Heart right ventricle (tissue), 16 donors: ENCODE data around the gene PDZD2. TPM values are rescaled to one million over a fixed set of nuclear protein-coding genes. Genes with fewer than 3 reads are reported as not detected.

Experiments
- ATAC-seq, 8 donors: fragments of 200-7000 bp; cut with Tn5 transposase; one replicate each; pipeline ENCODE4 v1.9.1; 2020; ENCODE audit warnings: mild to moderate bottlenecking in 8 of 8, moderate library complexity in 8 of 8, moderate number of reproducible peaks in 1 of 8
- DNase-seq, 2 donors: peaks; one replicate each; pipeline ENCODE4 v3.0.0-alpha.2; 2020
- H3K27ac ChIP-seq, 10 donors: fragments of 200-600 bp; sonication (generic) in 2 of 10; one replicate each; pipeline versions ENCODE4 v1.5.0 to v1.8.0; 2020 to 2022; ENCODE audit warnings: mild to moderate bottlenecking in 3 of 10
- H3K27me3 ChIP-seq, 7 donors: fragments of 200-600 bp; one replicate each; pipeline ENCODE4 v1.8.0; 2021 to 2022; ENCODE audit warnings: mild to moderate bottlenecking in 2 of 7
- H3K36me3 ChIP-seq, 9 donors: fragments of 200-600 bp; sonication (generic) in 1 of 9; one replicate each; pipeline versions ENCODE4 v1.5.0 to v1.8.0; 2020 to 2022; ENCODE audit warnings: mild to moderate bottlenecking in 2 of 9
- H3K4me1 ChIP-seq, 9 donors: fragments of 200-600 bp; sonication (generic) in 1 of 9; one replicate each; pipeline versions ENCODE4 v1.5.0 to v1.8.0; 2020 to 2022; ENCODE audit warnings: mild to moderate bottlenecking in 4 of 9
- H3K4me3 ChIP-seq, 10 donors: fragments of 200-600 bp; sonication (generic) in 2 of 10; one replicate each; pipeline versions ENCODE4 v1.5.0 to v1.8.0; 2020 to 2022; ENCODE audit warnings: mild to moderate bottlenecking in 7 of 10, moderate library complexity in 2 of 10
- H3K9me3 ChIP-seq, 11 donors: fragments of 200-600 bp in 10 of 11; sonication (generic) in 2 of 11; one replicate each; pipeline versions ENCODE4 v1.5.0 to v1.8.0; 2013 to 2022; ENCODE audit warnings: mild to moderate bottlenecking in 2 of 11, control low read depth in 1 of 11, moderate library complexity in 1 of 11
- WGBS, 2 donors: extraction: QIAGEN DNeasy Blood & Tissue Kit; methylation state at CpG; one replicate each; pipeline ENCODE4 v1.1.7; 2013; ENCODE audit warnings: inconsistent platforms in 1 of 2; 5-methylcytosine and 5-hydroxymethylcytosine counted together
- intact Hi-C, 10 donors: fragments of 100-400 bp; cut with DNase I; formaldehyde crosslinking; loops; one replicate each; pipeline versions ENCODE4 v1.11.1 to v1.14.2; 2022
- polyA plus RNA-seq, 2 donors: library from polyadenylated mRNA; stranded (reverse); fragments of 200-250 nt; gene quantifications; one replicate each; pipeline ENCODE4 v1.2.3, GENCODE V29; 2013
- total RNA-seq, 10 donors: library from RNA; stranded (reverse); fragmentation: NEBNext Ultra II Directional in 3 of 10; extraction: Animal tissue kit (Norgen Biotek cat#: 25700) in 3 of 10; gene quantifications; one replicate each; pipeline versions ENCODE4 v1.2.1 to v1.2.4, GENCODE V29; 2021 to 2023
- TF ChIP-seq, protein P1 (sequence below), 9 donors: fragments of 200-600 bp; sonication (generic) in 2 of 9; IDR thresholded peaks; one replicate each; pipeline versions ENCODE4 v1.5.0 to v1.8.0; 2021 to 2022; ENCODE audit warnings: antibody characterized with exemption in 9 of 9, mild to moderate bottlenecking in 5 of 9, moderate library complexity in 1 of 9
- donor health status: Arrhythmogenic right ventricular cardiomyopathy.
- donor health status: ischemic (EF 13 %, LVEDD 7.1; RV severe dilation, severe dysfunction).
- donor health status: healthy with polysubstance abuse.
- donor health status: DM: no; HTN: yes; CAD: no.
- donor health status: DM: no; HTN: no; CAD: no.
- donor health status: ischemic (EF 25% LVEDD 6.9; RV normal size, moderate dysfunction).
- donor health status: ischemic (EF 25% LVEDD 5.7; RV mildly dilated, moderate dysfunction).
- donor health status: healthy.
- donor health status: DM: yes; HTN: yes; CAD: no.
- donor health status: Ischemic cardiomyopathy.
- donor health status: ischemic (EF 35%, LVEDD 5.7; RV mildly dilated, moderate dysfunction).
- donor health status: nonischemic (EF 11% LVEDD 7.7; RV severe dilation, severe dysfunction).
- donor health status: DM: yes; HTN: yes; CAD: no.
- donor health status: PGD.
- donor health status: ischemic (EF 29% LVEDD 5.4; RV normal size, mild dysfunction).
- donor health status: nonischemic (EF 23%, LVEDD 6.1; RV moderate dilation, normal function).

The PDZD2 gene
- total and polyA plus RNA-seq, 12 donors = 9.0 to 117 (median 82.5) TPM

DNA sequence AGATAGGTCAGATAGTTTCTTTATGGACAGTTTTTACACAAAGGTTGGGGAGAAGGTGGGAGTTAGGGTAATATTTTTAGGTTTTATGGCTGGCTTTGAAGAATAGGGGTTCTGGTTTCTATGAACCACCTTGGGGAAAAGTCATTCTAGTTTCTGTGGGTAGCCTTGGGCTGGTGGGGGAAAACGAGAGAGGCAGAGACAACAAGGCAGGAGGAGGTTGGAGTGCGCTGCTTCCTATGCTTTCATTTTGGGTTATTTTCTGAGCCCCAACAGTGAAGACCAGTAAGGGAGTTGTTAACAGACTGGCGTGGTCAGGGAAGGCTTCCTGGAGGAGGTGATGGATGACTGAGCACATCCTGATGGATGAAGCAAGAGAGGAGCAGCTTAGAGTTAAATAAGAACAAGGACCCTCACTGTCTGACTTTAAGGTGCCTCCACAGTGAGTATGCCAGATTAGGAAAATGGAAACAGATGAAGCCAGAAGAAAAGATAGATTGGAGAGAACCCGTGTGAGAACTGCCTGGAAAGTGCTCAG is 81.9 kb downstream of the PDZD2 start:
- WGBS, 2 donors = 84 to 86% methylated on average over 4 of the region's 4 CpGs
- Histone ChIP-seq H3K27me3 (no peaks in the 10 kb centered on the region), H3K4me1 (peaks cover 0 to 36% (median 5%) of the 10 kb centered on the region in 9 donors), H3K9me3 (no peaks in the 10 kb centered on the region), H3K4me3 (no peak overlapping the region), H3K36me3 (no peaks in the 10 kb centered on the region), H3K27ac (no peak overlapping the region)
- TF ChIP-seq, protein P1, sequence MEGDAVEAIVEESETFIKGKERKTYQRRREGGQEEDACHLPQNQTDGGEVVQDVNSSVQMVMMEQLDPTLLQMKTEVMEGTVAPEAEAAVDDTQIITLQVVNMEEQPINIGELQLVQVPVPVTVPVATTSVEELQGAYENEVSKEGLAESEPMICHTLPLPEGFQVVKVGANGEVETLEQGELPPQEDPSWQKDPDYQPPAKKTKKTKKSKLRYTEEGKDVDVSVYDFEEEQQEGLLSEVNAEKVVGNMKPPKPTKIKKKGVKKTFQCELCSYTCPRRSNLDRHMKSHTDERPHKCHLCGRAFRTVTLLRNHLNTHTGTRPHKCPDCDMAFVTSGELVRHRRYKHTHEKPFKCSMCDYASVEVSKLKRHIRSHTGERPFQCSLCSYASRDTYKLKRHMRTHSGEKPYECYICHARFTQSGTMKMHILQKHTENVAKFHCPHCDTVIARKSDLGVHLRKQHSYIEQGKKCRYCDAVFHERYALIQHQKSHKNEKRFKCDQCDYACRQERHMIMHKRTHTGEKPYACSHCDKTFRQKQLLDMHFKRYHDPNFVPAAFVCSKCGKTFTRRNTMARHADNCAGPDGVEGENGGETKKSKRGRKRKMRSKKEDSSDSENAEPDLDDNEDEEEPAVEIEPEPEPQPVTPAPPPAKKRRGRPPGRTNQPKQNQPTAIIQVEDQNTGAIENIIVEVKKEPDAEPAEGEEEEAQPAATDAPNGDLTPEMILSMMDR (IDR thresholded peaks at IDR 0.05) = no peak
- DNase-seq (no peak), ATAC-seq (no peak)
- intact Hi-C loops = no loop called here

DNA sequence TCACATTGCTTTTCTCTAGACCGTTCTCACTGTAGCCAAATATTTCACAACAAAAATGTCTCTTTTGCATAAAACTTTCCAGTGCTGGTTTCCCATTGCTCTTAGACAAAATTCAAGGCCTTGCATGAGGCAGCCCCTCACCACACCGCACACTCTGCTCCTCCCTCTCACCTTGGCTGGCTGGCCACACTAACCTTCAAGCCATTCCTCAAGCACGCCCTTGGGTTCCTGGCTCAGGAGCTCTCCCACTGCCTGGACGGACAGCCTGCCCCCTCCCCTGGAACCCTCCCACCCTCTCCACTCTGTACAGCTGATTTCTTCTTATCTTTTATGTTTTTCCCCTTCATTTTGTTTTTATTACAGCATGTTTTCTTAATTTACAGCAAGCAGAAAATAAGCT is 83.2 kb downstream of the PDZD2 start:
- TF ChIP-seq, protein P1 (IDR thresholded peaks at IDR 0.05) = no peak
- ATAC-seq = peak in 3 of 8 donors; percentile 23 to 48 (median 26)

DNA sequence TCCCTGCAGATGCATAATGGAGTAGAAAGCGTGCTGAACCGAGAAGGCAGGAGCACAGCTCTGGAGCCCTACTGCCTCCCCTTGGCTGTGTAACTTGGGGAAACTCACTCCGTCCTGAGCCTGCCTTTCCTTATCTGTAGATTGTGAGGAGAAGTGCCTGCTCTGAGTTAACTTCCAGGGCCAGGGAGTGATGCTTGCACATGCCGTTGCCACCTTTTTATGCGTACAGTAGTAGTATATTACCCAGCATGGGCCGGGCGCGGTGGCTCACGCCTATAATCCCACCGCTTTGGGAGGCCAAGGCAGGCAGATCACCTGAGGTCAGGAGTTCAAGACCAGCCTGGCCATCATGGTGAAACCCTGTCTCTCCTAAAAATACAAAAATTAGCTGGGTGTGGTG is 87.1 kb downstream of the PDZD2 start:
- Histone ChIP-seq H3K9me3 (no peaks in the 10 kb centered on the region), H3K4me3 (no peak overlapping the region), H3K36me3 (no peaks in the 10 kb centered on the region), H3K27me3 (no peaks in the 10 kb centered on the region), H3K4me1 (peaks cover 0 to 35% (median 13%) of the 10 kb centered on the region in 9 donors), H3K27ac (peak overlapping the region in 1 of 10 donors; percentile 5)
- WGBS, 2 donors = 91 to 94% methylated on average over 10 of the region's 10 CpGs
- no peak for DNase-seq
- intact Hi-C loops = no loop called here
- ATAC-seq = no peak
- TF ChIP-seq, protein P1 (IDR thresholded peaks at IDR 0.05) = no peak

More for the DNA sequence above, 83.2 kb downstream of the PDZD2 start:
- no peaks in the 10 kb centered on the region for H3K9me3 ChIP-seq
- H3K27me3 ChIP-seq = no peaks in the 10 kb centered on the region
- intact Hi-C loops = no loop called here
- peaks cover 0 to 41% (median 13%) of the 10 kb centered on the region in 9 donors for H3K4me1 ChIP-seq
- WGBS, 2 donors = 59 to 74% methylated on average over 4 of the region's 4 CpGs
- no peak overlapping the region for H3K4me3 ChIP-seq
- no peak for DNase-seq
- peak overlapping the region in 2 of 10 donors; percentile 11 to 39 for H3K27ac ChIP-seq
- H3K36me3 ChIP-seq = no peaks in the 10 kb centered on the region

DNA sequence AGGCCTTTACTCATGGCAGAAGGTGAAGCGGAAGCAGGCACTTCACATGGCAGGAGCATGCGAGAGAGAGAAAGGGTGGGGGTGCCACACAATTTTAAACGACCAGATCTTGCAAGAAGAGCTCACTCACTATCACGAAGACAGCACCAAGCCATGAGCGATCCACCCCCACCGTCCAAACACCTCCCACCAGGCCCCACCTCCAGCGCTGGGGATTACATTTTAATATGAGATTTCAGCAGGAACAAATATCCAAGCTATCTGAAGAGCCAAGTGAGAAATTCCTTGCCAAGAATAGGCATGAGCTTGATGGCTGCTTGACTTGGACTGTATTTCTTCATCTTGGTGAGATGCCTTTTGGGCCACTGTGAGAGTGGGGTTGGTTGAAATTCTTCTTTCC is 88.0 kb downstream of the PDZD2 start:
- TF ChIP-seq, protein P1 (IDR thresholded peaks at IDR 0.05) = no peak
- Histone ChIP-seq H3K36me3 (no peaks in the 10 kb centered on the region), H3K4me1 (peaks cover 0 to 39% (median 18%) of the 10 kb centered on the region in 9 donors), H3K9me3 (no peaks in the 10 kb centered on the region), H3K4me3 (no peak overlapping the region), H3K27ac (peak overlapping the region in 6 of 10 donors; percentile 6 to 45 (median 33)), H3K27me3 (no peaks in the 10 kb centered on the region)
- intact Hi-C loops = no loop called here
- ATAC-seq = peak; percentile 35 to 61 (median 42)
- 58 to 69% methylated on average over 7 of the region's 7 CpGs for WGBS, 2 donors
- no peak for DNase-seq
